PC-9 (cell line): ENCODE results near the gene SNAPIN. TPM values are rescaled to one million over a fixed set of nuclear protein-coding genes. Genes with fewer than 3 reads are reported as not detected.

Experiments
- BruUV-seq: library from RNA; stranded (reverse); fragments of 400-500 nt; replicated peaks from 2 replicates; lab custom pipeline; 2021; lab: Mats Ljungman, UMichigan
- CTCF ChIA-PET: fragments of 300-600 bp; sonication (Branson Sonifier 250); formaldehyde crosslinking; loops from one replicate; lab custom pipeline; 2022; ENCODE audit warnings: antibody characterized with exemption; lab: Charles Lee
- POLR2A ChIA-PET: fragments of 300-600 bp; sonication (Branson Sonifier 250); formaldehyde crosslinking; loops from one replicate; lab custom pipeline; 2022; ENCODE audit warnings: antibody characterized with exemption; ENCODE audit not compliant: unreplicated experiment; lab: Charles Lee
- DNase-seq, 2 experiments: peaks; one replicate each; pipeline versions ENCODE4 v3.0.0 to v3.0.0-alpha.2; 2015 to 2022; ENCODE audit warnings: mixed read lengths in 1 of 2
- H2AFZ ChIP-seq: fragments of 200-600 bp; sonication (generic); 2 replicates; pipeline ENCODE4 v1.8.1; 2017; ENCODE audit warnings: antibody characterized with exemption
- H3F3A ChIP-seq: fragments of 200-600 bp; sonication (generic); 2 replicates; pipeline ENCODE4 v1.8.1; 2017; ENCODE audit warnings: antibody characterized with exemption, mild to moderate bottlenecking, low read depth; ENCODE audit not compliant: insufficient read depth
- H3K27ac ChIP-seq: fragments of 200-600 bp; sonication (generic); 2 replicates; pipeline ENCODE4 v1.6.1; 2016; ENCODE audit warnings: mixed run types
- H3K27me3 ChIP-seq: fragments of 200-600 bp; sonication (generic); 2 replicates; pipeline ENCODE4 v1.6.1; 2016; ENCODE audit warnings: low read depth, mixed run types; ENCODE audit not compliant: insufficient read depth
- H3K36me3 ChIP-seq: fragments of 200-600 bp; sonication (generic); 2 replicates; pipeline ENCODE4 v1.6.1; 2016; ENCODE audit warnings: low read depth, mixed run types
- H3K4me1 ChIP-seq: fragments of 200-600 bp; sonication (generic); replicated peaks from 2 replicates; pipeline ENCODE4 v1.6.1; 2016; ENCODE audit warnings: mixed run types; ENCODE audit not compliant: insufficient read depth
- H3K4me2 ChIP-seq: fragments of 200-600 bp; sonication (generic); 2 replicates; pipeline ENCODE4 v1.6.1; 2017; ENCODE audit warnings: mixed run types
- H3K4me3 ChIP-seq: fragments of 200-600 bp; sonication (generic); 2 replicates; pipeline ENCODE4 v1.6.1; 2016; ENCODE audit warnings: mixed run types
- H3K79me2 ChIP-seq: fragments of 200-600 bp; sonication (generic); 2 replicates; pipeline ENCODE4 v1.6.1; 2017; ENCODE audit warnings: low read depth, mixed run types
- H3K9me2 ChIP-seq: fragments of 200-600 bp; sonication (generic); 2 replicates; pipeline ENCODE4 v1.8.1; 2017; ENCODE audit warnings: mild to moderate bottlenecking; ENCODE audit not compliant: insufficient read depth
- H3K9me3 ChIP-seq: fragments of 200-600 bp; sonication (generic); 2 replicates; pipeline ENCODE4 v1.8.1; 2016; ENCODE audit warnings: low read depth; ENCODE audit not compliant: insufficient read depth
- H4K20me1 ChIP-seq: fragments of 200-600 bp; sonication (generic); 2 replicates; pipeline ENCODE4 v1.8.1; 2017; ENCODE audit not compliant: insufficient read depth
- EZH2 ChIP-seq: fragments of 200-600 bp; sonication (generic); IDR thresholded peaks from 2 replicates; pipeline ENCODE4 v1.8.0; 2017; ENCODE audit warnings: antibody characterized with exemption, low read depth
- intact Hi-C: fragments of 100-400 bp; cut with micrococcal nuclease; formaldehyde crosslinking; loops from one replicate; pipeline ENCODE4 v1.10.0; 2022; ENCODE audit not compliant: unreplicated experiment
- total RNA-seq: library from RNA; stranded (reverse); gene quantifications from 2 replicates; pipeline ENCODE4 v1.2.3, GENCODE V29; 2021
- TF ChIP-seq, protein P1 (sequence below): fragments of 200-600 bp; sonication (generic); conservative IDR thresholded peaks from 2 replicates; pipeline ENCODE4 v1.6.1; 2017; ENCODE audit warnings: mixed run types, antibody characterized with exemption, mild to moderate bottlenecking, moderate library complexity

SNAPIN gene
- total RNA-seq, 1 experiment from 2014 or later = 29.5 TPM

DNA sequence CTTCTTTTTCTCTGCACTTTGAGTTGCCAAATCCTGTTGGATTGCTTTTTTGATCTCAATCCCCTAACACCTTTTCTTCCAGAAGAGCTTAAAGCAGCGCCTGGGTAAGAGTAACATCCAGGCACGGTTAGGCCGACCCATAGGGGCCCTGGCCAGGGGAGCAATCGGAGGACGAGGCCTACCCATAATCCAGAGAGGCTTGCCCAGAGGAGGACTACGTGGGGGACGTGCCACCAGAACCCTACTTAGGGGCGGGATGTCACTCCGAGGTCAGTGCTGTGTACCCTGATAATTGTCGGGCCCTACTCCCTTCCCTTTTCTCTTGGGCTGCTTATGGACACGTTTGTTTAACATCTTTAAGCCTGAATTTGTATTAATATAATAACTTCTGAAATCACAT lies 16.3 kb upstream of the SNAPIN start:
- Histone ChIP-seq H3K27ac (no peak overlapping the region), H3K4me2 (no peak overlapping the region), H3K9me2 (no peaks in the 10 kb centered on the region), H3K4me1 (no peaks in the 10 kb centered on the region), H3F3A (peaks cover 70% of the 10 kb centered on the region), H4K20me1 (peaks cover 32% of the 10 kb centered on the region), H3K9me3 (no peaks in the 10 kb centered on the region), H3K36me3 (peaks cover 88% of the 10 kb centered on the region), H3K4me3 (no peak overlapping the region), H3K27me3 (no peaks in the 10 kb centered on the region), H3K79me2 (peaks cover 52% of the 10 kb centered on the region), H2AFZ (no peak overlapping the region)
- no peak for DNase-seq
- ChIA-PET POLR2A (no interaction called here), CTCF (no interaction called here)
- TF ChIP-seq, protein P1, sequence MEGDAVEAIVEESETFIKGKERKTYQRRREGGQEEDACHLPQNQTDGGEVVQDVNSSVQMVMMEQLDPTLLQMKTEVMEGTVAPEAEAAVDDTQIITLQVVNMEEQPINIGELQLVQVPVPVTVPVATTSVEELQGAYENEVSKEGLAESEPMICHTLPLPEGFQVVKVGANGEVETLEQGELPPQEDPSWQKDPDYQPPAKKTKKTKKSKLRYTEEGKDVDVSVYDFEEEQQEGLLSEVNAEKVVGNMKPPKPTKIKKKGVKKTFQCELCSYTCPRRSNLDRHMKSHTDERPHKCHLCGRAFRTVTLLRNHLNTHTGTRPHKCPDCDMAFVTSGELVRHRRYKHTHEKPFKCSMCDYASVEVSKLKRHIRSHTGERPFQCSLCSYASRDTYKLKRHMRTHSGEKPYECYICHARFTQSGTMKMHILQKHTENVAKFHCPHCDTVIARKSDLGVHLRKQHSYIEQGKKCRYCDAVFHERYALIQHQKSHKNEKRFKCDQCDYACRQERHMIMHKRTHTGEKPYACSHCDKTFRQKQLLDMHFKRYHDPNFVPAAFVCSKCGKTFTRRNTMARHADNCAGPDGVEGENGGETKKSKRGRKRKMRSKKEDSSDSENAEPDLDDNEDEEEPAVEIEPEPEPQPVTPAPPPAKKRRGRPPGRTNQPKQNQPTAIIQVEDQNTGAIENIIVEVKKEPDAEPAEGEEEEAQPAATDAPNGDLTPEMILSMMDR = no peak
- no peak for TF ChIP-seq EZH2
- BruUV-seq = no TSS peak
- intact Hi-C loops = no loop called here

GRCh38 chr1:153643100-153643499 lies 15.4 kb upstream of the SNAPIN start:
- no peak for DNase-seq
- Histone ChIP-seq H3K4me2 (no peak overlapping the region), H3K9me3 (no peaks in the 10 kb centered on the region), H3K9me2 (no peaks in the 10 kb centered on the region), H3K79me2 (peaks cover 43% of the 10 kb centered on the region), H4K20me1 (peaks cover 32% of the 10 kb centered on the region), H3K27me3 (no peaks in the 10 kb centered on the region), H3K36me3 (peaks cover 80% of the 10 kb centered on the region), H2AFZ (no peak overlapping the region), H3K4me3 (no peak overlapping the region), H3K4me1 (no peaks in the 10 kb centered on the region), H3F3A (peaks cover 73% of the 10 kb centered on the region), H3K27ac (no peak overlapping the region)
- TF ChIP-seq EZH2 = no peak
- TF ChIP-seq, protein P1 = no peak
- no TSS peak for BruUV-seq
- POLR2A ChIA-PET = interaction anchor here (0.5 to 0.7 kb wide), 2 partner anchors 16 to 629 kb away, joined by 3 read pairs; partner anchors contain the start of gene S100A13
- intact Hi-C loops = no loop called here
- CTCF ChIA-PET = no interaction called here

- CTCF ChIA-PET = no interaction called here
Observed at GRCh38 chr1:153643816-153644215, 14.7 kb upstream of the SNAPIN start.

More at GRCh38 chr1:153643816-153644215, 14.7 kb upstream of the SNAPIN start:
- Histone ChIP-seq H2AFZ (no peak overlapping the region), H3K27me3 (no peaks in the 10 kb centered on the region), H4K20me1 (peaks cover 32% of the 10 kb centered on the region), H3K4me1 (no peaks in the 10 kb centered on the region), H3K36me3 (peaks cover 73% of the 10 kb centered on the region), H3K79me2 (peaks cover 37% of the 10 kb centered on the region), H3F3A (peaks cover 72% of the 10 kb centered on the region), H3K27ac (0 out of 2 replicates have a peak overlapping the region, but pooled peaks have one; percentile 16), H3K9me2 (no peaks in the 10 kb centered on the region), H3K4me2 (no peak overlapping the region), H3K4me3 (no peak overlapping the region), H3K9me3 (no peaks in the 10 kb centered on the region)
- DNase-seq = no peak
- intact Hi-C loops = no loop called here
- TF ChIP-seq, protein P1 = no peak
- TF ChIP-seq EZH2 = no peak
- BruUV-seq = no TSS peak
- POLR2A ChIA-PET = interaction anchor here (0.5 to 0.7 kb wide), 5 partner anchors 17 to 628 kb away, joined by 3 to 6 read pairs (median 3); partner anchors contain the start of genes S100A13 and S100A16
